HCT116 (cell line): ENCODE results near the gene CCDC71.

ENCODE experiments used
- CBX3 ChIP-seq: IDR thresholded peaks from 2 replicates; pipeline ENCODE4 v1.6.1; 2012; ENCODE audit warnings: low read depth
- CTCF ChIP-seq, 3 experiments: fragments of 200-600 bp in 1 of 3; sonication (generic) in 1 of 3; IDR thresholded peaks in 2 of 3; conservative IDR thresholded peaks in 1 of 3; 2 replicates each; pipeline ENCODE4 v1.5.1; 2012 to 2017; ENCODE audit warnings: low read depth in 2 of 3, low read length in 2 of 3, antibody characterized with exemption in 1 of 3, borderline replicate concordance in 1 of 3, control low read depth in 1 of 3, mild to moderate bottlenecking in 1 of 3, mixed read lengths in 1 of 3, mixed run types in 1 of 3, moderate library complexity in 1 of 3; ENCODE audit not compliant: insufficient read depth in 1 of 3
- TCF7L2 ChIP-seq: IDR thresholded peaks from 2 replicates; pipeline ENCODE4 v1.7.0; 2011; ENCODE audit warnings: borderline replicate concordance, inconsistent platforms; ENCODE audit not compliant: insufficient read depth, insufficient read length; ENCODE audit errors: extremely low read depth
- YY1 ChIP-seq: IDR thresholded peaks from 2 replicates; pipeline ENCODE4 v1.6.1; 2011; ENCODE audit warnings: low read length, low read depth, moderate library complexity, mild to moderate bottlenecking; ENCODE audit not compliant: insufficient replicate concordance; ENCODE audit errors: extremely low read depth

- TF ChIP-seq CBX3 = no peak
- TF ChIP-seq YY1 = no peak
- no peak for TF ChIP-seq CTCF (IDR thresholded peaks at IDR 0.05 in 2 of 3, conservative IDR thresholded peaks at IDR 0.05 in 1 of 3; ENCODE audit: borderline replicate concordance in 1 of 3, insufficient read depth in 1 of 3, low read depth in 2 of 3, low read length in 2 of 3)
- peak; percentile 79 for TF ChIP-seq TCF7L2
Measured at GRCh38 chr3:49120438-49121131, 45.5 kb downstream of the CCDC71 start, which contains the start of gene USP19.
